IPS-18c (cell line): ENCODE results near the gene DUSP15.

Experiments
- H3K4me3 ChIP-seq: 2 replicates; pipeline ENCODE4 v1.7.0; 2013; ENCODE audit warnings: low read depth, mild to moderate bottlenecking, low read length, moderate library complexity; ENCODE audit not compliant: insufficient read depth
- H3K9me3 ChIP-seq: one replicate; pipeline ENCODE4 v1.6.1; 2013; ENCODE audit warnings: mild to moderate bottlenecking, low read length, moderate library complexity; ENCODE audit not compliant: control insufficient read depth, insufficient read depth

DUSP15 gene

DNA sequence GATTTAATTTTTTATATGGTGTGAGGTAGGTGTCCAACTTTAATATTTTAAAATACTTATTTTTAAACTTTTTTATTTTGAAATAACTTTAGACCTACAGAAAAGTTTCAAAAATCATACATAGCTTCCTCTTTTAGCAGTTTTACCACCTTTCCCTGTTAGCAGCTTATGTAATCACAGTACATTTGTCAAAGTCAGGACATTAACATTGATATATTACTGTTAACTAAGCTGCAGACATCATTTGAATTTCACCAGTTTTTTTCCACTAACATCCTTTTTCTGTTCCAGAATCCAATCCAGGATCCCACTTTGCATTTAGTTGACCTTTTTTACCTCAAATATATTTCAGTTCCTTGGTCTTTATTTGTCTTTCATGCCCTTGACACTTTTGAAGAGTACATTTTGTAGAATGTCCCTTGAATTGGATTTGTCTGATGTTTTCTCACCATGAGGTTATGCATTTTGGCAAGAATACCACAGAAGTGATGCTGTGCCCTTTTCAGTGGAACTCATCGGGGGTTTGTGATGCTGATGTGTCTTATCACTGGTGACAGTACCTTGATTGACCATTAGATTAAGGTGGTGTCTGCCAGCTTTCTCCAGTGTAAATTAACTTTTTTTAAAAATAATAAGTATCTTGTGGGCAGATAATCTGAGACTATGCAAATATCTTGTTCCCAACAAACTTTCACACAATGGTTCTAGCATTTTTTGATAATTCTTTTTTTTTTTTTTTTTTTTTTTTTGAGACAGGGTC lies 33.5 kb upstream of the DUSP15 start:
- no peak overlapping the region for H3K4me3 ChIP-seq
- no peaks in the 10 kb centered on the region for H3K9me3 ChIP-seq

DNA sequence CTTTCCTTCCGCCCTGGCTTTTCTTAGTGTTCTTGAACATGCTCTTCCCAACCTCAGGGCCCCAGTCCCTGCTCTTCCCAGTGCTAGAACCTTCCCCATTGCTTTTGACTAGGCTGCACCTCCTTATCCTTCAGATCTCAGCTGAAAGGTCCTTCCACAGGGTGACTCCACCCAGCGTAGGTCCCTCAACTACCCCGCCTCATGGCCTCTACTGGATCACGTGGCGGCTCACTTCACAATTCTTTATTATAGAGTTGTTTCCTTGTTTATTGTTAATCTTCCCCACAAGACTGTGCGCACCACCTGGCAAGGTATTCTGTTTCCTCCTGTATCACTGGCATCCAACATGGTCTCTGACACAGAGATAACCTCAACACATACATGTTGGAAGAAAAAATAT lies 31.3 kb upstream of the DUSP15 start:
- no peaks in the 10 kb centered on the region for H3K9me3 ChIP-seq
- H3K4me3 ChIP-seq, result no peak overlapping the region

DNA sequence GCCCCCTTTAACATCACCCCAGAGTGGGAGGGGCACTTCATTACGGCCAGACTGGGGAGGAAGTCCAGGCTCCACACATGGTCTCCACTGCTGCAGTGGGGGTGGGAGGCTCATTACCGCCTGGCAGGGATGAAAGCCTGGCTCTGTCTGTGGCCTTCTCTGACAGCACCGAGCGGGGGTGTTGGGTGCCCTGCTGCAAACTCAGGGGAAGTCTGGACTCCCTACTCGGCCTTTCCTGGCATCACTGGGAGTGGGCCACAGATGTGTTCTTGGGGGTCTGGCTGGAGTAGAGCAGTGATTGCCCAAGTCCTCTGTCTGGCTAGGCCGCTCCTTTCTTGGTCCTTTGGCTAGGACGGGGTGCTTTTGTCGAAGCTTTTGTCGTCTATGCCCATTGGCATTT lies 27.2 kb upstream of the DUSP15 start:
- no peak overlapping the region for H3K4me3 ChIP-seq
- no peaks in the 10 kb centered on the region for H3K9me3 ChIP-seq

DNA sequence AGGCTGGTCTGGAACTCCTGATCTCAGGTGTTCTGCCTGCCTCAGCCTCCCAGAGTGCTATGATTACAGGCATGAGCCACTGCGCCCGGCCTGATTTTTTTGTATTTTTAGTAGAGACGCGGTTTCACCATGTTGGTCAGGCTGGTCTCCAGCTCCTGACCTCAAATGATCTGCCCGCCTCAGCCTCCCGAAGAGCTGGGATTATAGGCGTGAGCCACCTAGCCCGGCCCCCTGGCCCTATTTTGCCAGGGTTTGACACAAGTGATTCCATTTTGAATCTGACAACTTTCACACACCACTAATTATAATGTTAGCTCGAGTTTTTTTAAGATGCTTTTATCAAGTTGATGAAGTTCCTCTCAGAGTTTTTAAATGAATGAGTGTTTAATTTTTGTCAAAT lies 25.7 kb upstream of the DUSP15 start:
- Histone ChIP-seq H3K4me3 (no peak overlapping the region), H3K9me3 (no peaks in the 10 kb centered on the region)

DNA sequence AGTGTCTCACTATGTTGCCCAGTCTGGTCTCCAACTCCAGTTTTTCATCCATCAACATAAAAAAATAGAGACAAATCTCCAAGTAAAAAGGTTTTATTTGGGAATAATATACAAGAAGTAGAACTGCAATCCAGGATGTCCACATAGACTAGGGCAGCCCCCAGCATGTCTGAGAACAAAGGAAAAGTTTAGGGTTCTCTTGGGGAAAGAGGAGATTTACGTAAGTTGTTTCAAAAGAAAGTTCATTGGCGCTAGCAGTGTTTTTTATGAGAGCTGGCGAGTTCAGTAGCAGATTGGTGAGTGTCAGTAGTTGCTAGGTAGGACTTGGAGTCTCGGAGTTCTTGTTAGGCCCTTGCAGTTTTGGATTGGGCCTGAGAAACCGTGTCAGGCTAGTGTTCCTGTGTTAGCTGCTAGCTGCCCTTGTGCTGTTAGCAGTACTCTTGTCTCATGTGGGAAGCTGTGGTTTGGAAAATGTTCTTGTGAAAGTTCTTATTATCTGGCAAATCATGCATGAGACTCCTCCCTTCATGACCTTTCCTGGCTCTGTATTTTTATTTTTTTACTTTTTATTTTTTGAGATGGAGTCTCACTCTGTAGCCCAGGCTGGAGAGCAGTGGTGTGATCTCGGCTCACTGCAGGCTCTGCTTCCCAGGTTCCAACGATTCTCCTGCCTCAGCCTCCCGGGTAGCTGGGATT lies 24.8 kb upstream of the DUSP15 start:
- no peak overlapping the region for H3K4me3 ChIP-seq
- H3K9me3 ChIP-seq, result no peaks in the 10 kb centered on the region

DNA sequence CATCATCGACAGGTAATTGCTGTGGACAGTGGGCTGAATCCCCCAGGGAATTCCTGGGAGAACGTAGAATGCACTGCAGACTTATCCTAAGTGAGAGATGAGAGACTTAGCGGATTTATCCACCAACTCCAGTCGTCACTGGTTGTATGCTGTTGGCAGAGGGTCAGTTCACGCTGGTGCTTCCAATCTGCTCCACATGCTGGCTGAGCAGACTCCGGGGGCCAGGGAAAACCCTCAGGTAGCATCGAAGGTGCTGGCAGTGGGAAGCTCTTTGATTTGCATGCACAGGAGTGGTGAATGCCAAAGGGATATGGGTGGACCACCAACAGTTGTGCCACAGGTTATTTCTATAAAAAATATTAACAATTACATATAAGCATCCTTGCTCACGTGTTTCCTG lies 20.3 kb upstream of the DUSP15 start:
- H3K9me3 ChIP-seq, result no peaks in the 10 kb centered on the region
- H3K4me3 ChIP-seq, result no peak overlapping the region

DNA sequence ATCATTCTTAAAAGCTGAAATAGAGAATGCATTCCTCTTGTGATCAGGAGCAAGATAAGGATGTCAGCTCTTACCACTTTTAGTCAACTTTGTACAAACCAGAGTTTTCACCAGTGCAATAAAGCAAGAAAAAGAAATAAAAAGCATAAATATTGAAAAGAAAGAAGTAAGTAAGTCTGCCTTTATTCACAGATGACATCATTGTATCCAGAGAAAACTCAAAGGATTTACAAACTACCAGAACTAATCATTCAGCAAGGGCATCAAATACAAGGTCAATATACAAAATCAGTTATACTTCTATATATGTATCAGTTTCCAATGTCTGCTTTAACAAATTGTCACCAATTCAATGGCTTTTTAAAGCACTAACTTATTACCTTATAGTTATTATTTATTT lies 13.5 kb upstream of the DUSP15 start:
- Histone ChIP-seq H3K9me3 (no peaks in the 10 kb centered on the region), H3K4me3 (no peak overlapping the region)

DNA sequence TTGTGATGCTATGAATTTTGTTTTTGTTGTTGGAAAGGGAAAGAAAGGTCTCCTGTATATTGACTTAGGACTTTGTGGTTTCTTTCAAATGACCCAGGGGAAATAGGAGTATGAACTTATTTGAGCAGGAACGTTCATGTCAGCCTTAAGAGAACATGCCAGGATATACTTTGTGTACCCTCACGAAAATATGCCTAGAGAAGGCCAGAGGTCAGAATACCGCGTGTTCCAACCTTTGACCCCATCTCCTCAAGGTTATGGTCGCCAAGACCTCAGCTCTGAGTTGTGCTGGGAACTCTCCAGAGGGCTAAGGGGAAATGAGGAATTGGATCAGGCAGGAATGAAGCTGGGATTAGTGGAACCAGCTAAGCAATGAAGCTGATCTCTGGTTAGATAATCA lies 11.6 kb upstream of the DUSP15 start:
- Histone ChIP-seq H3K9me3 (no peaks in the 10 kb centered on the region), H3K4me3 (no peak overlapping the region)

DNA sequence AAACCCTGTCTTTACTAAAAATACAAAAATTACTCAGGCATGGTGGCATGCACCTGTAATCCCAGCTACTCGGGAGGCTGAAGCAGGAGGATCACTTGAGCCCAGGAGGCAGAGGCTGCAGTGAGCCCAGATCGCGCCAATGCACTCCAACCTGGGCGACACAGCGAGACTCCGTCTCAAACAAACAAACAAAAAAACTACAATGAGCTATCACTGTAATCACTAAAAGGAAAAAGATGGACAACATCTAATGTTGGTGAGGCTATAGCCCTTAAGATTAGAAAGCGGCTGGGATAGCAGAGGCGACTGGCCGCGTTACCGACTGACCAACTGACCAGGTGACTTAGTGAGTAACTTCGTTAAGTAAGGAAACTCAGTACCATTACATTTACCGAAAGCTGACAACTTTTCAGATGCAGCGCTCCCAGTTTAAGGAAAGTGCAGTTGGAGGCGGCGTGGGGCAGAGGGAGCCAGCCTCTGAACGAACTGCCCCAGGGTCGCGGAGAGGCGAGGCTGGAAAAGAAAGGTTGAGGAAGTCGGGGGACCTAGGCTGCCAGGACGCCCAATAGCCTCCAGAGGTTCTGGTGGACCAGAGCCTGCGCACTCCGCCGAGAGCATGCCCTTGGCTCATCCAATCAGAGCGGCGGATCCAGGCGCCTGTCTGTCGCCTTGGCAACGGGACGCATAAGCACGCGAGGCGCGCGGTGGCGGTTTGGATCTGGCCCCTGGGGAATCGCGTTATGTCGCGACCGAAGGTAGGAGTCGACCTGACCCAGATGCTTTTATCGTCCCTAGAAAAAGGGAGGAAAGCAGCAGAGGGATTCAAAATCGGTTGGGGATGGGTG lies 9.0 kb upstream of the DUSP15 start:
- Histone ChIP-seq H3K9me3 (no peaks in the 10 kb centered on the region), H3K4me3 (peak overlapping the region; percentile 50)

DNA sequence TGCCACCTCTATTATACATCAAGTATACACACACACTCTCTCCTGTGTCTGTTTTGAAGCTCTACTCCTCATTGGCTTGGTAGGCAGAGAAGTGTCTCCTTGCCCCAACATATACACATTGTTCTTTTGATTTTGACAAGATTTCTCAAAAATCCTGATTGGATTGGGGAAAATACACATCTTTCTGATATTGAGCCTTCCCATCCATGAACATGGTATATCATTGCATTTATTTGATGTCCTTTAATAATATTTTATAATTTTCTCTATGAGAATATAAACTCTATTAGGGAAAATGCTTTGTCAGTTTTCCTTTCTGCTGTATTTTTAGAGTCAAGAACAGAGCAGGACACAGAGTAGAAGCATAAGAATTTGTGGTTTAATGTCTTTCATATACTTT lies 7.4 kb upstream of the DUSP15 start:
- H3K4me3 ChIP-seq, result no peak overlapping the region
- no peaks in the 10 kb centered on the region for H3K9me3 ChIP-seq

DNA sequence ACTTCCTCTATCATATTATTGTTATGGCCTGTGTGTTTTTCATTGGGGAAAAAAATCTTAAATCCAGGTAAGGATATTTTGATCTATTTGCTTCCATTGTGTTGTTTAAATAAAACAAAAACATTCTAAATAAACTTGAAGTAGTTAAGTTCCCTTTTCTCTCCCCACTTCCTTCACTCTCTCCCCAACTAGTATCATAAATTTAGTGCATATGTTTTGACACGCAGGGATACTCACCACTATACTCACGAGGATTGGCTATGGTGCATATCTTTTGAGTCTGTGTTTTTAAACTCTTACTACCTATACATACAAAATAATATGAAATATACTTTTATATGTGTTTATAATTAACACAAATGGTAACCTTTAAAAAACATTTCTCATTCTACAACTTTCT lies 5.3 kb upstream of the DUSP15 start:
- no peak overlapping the region for H3K4me3 ChIP-seq
- H3K9me3 ChIP-seq, result no peaks in the 10 kb centered on the region

DNA sequence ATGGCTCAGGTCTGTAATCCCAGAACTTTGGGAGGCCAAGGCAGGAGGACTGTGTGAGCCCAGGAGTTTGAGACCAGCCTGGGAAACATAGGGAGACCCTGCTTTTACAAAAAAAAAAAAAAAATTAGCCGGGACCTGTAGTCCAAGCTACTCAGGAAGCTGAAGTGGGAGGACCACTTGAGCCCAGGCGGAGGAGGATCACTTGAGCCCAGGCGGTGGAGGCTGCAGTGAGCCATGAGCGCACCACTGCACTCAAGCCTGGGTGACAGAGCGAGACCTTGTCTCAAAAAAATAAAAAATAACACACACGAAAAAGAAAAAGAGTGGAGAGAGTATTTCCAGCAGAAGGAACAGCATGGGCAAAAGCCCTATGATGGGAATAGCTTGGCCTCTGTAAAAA lies 2.1 kb upstream of the DUSP15 start:
- H3K9me3 ChIP-seq, result no peaks in the 10 kb centered on the region

DNA sequence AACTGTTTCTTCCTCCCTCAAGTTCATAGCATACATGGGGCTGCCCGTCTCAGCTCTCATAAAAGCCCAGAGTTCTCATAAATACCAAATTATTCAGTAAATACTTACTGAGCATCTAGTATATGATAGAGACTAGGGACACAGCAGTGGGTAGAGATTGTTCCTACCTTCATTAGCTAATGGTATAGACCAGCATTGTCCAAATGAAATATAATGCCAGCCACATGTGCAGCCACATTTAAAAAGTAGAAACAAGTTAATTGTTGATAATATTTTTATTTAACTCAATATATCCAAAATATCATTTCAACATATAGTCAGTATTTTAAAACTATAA lies 1.3 kb upstream of the DUSP15 start:
- Histone ChIP-seq H3K9me3 (no peaks in the 10 kb centered on the region), H3K4me3 (no peak overlapping the region)

More for the DNA sequence above, 2.1 kb upstream of the DUSP15 start:
- H3K4me3 ChIP-seq, result no peak overlapping the region

DNA sequence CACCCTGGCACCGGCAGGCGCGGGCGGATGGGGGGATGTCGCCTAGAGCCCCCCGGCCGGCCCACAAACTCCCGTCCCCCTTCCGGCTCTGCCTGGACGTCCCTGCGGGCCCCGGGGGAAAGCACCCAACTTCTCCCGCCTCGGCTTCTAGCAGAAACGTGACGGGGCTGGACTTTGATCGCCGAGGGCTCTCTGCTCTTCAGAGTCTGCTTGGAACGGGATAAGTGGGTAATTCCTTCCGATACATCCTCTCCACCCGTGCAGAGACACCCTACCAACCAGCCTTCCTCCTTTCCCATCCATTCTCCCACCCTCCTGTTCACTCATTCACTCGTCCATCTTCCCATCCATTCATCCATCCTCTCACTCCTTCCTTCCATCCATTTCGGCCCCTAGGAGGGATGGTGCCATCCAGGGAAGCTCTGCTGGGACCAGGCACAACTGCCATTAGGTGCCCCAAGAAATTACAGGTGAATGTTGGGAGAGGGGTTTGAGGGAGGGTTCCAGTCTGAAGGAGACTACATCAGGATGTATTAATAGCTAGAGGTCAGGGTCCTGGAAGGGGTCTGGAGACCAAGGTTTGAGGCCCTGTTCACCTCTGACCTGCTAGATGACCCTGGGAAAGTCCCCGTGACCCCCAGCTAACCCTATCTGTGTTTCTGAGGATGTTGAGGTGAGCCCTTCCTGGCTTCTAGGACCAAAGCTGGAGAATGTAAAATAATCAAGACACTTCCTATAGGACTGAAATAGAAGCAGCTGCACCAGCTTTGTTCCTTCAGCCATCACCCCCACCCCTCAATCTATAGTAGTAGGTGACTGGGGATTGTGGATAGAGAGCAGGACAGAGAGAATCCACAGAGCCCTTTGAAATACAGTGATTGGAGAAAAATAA lies 645 bp upstream of the DUSP15 start:
- no peaks in the 10 kb centered on the region for H3K9me3 ChIP-seq
- peak overlapping the region; percentile 60 for H3K4me3 ChIP-seq

DNA sequence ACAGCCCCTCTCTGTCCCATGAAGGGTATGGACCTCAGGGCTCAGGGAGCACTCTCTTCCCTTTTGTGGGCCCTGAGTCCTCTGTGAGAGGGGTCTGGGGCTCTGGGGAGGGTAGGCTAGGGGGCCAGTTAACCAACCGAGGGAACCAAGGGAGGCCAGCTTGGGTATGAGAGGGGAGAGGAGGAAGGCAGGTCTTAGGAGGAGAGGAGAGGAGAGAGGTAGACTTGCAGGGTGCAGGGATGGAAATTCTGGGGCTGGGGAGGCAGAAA lies 720 bp downstream of the DUSP15 start:
- Histone ChIP-seq H3K4me3 (peak overlapping the region; percentile 60), H3K9me3 (no peaks in the 10 kb centered on the region)

DNA sequence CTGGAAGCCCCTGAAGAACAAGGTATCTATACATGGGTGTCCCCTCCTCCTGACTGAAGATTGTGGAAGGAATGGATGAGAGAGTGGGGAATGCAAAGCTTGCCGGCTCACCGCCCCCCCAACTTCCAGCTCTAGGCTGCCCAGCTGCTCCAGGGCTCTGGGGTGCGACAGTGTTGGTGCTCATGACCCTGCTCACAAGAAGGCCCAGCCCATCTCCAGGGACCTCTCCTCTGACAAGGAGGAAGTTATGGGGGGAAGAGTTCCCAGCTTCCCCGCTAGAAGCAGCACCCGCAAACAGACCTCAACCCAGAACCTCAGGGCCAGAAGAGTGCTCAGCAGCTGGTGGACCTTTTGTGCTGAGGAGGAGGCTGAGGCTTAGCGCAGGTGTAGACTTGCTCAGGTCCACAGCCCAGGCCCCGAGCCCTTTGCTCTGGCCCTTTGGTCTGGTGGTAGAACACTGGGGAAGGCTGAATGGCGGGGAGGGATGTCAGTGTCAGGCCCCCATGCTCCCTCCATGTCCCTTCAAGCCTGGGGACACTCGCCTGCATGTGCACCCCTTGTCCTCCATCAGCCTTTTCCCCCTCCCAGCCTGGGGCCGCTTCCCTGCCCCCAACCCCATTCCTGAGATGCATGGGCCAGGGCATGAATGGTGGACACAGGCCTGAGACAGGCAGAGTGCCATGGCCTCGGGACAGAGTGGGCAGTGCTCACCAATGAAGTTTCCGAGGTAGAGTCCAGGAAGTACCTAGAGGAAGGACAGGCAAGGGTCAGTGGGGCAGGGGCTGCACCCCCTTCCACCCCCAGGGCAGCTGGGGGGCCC lies 1.3 kb downstream of the DUSP15 start:
- H3K4me3 ChIP-seq, result peak overlapping the region; percentile 60; the same call in 1 of the 2 replicates

DNA sequence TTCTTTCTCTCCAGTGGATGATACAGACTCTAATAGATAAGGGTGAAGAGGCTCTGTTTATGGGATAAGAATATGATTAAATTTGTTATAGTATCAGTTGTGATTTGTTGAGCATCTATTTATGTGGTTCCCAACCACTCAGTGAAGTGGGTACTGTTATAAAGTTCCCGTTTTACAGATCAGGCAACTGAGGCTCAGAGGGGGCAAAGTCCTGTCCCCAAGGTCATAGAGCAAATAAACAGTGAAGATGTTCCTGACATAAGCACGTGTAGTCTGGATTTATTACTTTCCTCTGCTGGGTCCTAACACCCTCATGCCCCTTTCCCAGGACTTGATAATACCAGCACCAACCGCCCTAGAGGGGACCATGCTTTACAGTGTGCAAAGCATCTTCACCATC lies 4.1 kb downstream of the DUSP15 start:
- Histone ChIP-seq H3K9me3 (no peaks in the 10 kb centered on the region), H3K4me3 (no peak overlapping the region)

More for the DNA sequence above, 1.3 kb downstream of the DUSP15 start:
- no peaks in the 10 kb centered on the region for H3K9me3 ChIP-seq
